HAP-1 (cell line): ENCODE data around the gene USP15.

Source experiments
- DNase-seq, 2 experiments: peaks; one replicate each; pipeline ENCODE4 v3.0.0-alpha.2; 2016 to 2020; ENCODE audit warnings: low spot score in 2 of 2
- H3K27me3 ChIP-seq: fragments of 250-450 bp; sonication (Bioruptor Pico); 2 replicates; pipeline ENCODE4 v1.5.1; 2020; ENCODE audit warnings: low read depth, mild to moderate bottlenecking, moderate library complexity
- H3K36me3 ChIP-seq: fragments of 250-450 bp; sonication (Bioruptor Pico); replicated peaks from 2 replicates; pipeline ENCODE4 v1.5.1; 2020; ENCODE audit warnings: mild to moderate bottlenecking
- H3K4me1 ChIP-seq: fragments of 250-450 bp; sonication (Bioruptor Pico); 2 replicates; pipeline ENCODE4 v1.5.1; 2020; ENCODE audit warnings: mild to moderate bottlenecking
- H3K4me3 ChIP-seq: fragments of 250-450 bp; sonication (Bioruptor Pico); 2 replicates; pipeline ENCODE4 v1.5.1; 2020; ENCODE audit warnings: mild to moderate bottlenecking, moderate library complexity
- H3K9me3 ChIP-seq: fragments of 250-450 bp; sonication (Bioruptor Pico); 2 replicates; pipeline ENCODE4 v1.5.1; 2020; ENCODE audit warnings: mild to moderate bottlenecking, moderate library complexity
- in situ Hi-C: fragments of 300-500 bp; cut with MboI; formaldehyde crosslinking; loops from 3 replicates; pipeline ENCODE4 v1.14.3; 2020; ENCODE audit warnings: low sequenced_read_pairs, inconsistent platforms, mixed read lengths

Gene USP15

GRCh38 chr12:62261876-62262517 lies 1.8 kb downstream of the USP15 start:
- Histone ChIP-seq H3K4me3 (peak overlapping the region; percentile 97), H3K36me3 (peaks cover 4% of the 10 kb centered on the region; the same call in 1 of the 2 replicates), H3K27me3 (no peaks in the 10 kb centered on the region), H3K9me3 (no peaks in the 10 kb centered on the region), H3K4me1 (peaks cover 25% of the 10 kb centered on the region)
- DNase-seq, result no peak
- in situ Hi-C loops, result loop anchor here (25.0 kb wide), 1 partner anchor 525 kb away; no protein-coding TSS in a partner anchor

GRCh38 chr12:62263232-62263631 lies 3.0 kb downstream of the USP15 start:
- Histone ChIP-seq H3K4me1 (peaks cover 32% of the 10 kb centered on the region), H3K36me3 (peaks cover 4% of the 10 kb centered on the region; the same call in 1 of the 2 replicates), H3K4me3 (no peak overlapping the region), H3K27me3 (no peaks in the 10 kb centered on the region), H3K9me3 (no peaks in the 10 kb centered on the region)
- in situ Hi-C loops, result loop anchor here (25.0 kb wide), 1 partner anchor 524 kb away; no protein-coding TSS in a partner anchor
- no peak for DNase-seq

- Histone ChIP-seq H3K9me3 (no peaks in the 10 kb centered on the region), H3K4me1 (peaks cover 32% of the 10 kb centered on the region), H3K36me3 (peaks cover 4% of the 10 kb centered on the region; the same call in 1 of the 2 replicates), H3K27me3 (no peaks in the 10 kb centered on the region), H3K4me3 (no peak overlapping the region)
- in situ Hi-C loops, result loop anchor here (25.0 kb wide), 1 partner anchor 523 kb away; no protein-coding TSS in a partner anchor
- no peak for DNase-seq
These were observed 3.8 kb downstream of the USP15 start for GRCh38 chr12:62263966-62264365.

GRCh38 chr12:62264706-62265105 lies 4.5 kb downstream of the USP15 start:
- H3K9me3 ChIP-seq, result no peaks in the 10 kb centered on the region
- H3K27me3 ChIP-seq, result no peaks in the 10 kb centered on the region
- DNase-seq, result no peak
- H3K4me3 ChIP-seq, result no peak overlapping the region
- H3K36me3 ChIP-seq, result peaks cover 4% of the 10 kb centered on the region; the same call in 1 of the 2 replicates
- in situ Hi-C loops, result loop anchor here (25.0 kb wide), 1 partner anchor 523 kb away; no protein-coding TSS in a partner anchor
- H3K4me1 ChIP-seq, result peaks cover 29% of the 10 kb centered on the region

DNA sequence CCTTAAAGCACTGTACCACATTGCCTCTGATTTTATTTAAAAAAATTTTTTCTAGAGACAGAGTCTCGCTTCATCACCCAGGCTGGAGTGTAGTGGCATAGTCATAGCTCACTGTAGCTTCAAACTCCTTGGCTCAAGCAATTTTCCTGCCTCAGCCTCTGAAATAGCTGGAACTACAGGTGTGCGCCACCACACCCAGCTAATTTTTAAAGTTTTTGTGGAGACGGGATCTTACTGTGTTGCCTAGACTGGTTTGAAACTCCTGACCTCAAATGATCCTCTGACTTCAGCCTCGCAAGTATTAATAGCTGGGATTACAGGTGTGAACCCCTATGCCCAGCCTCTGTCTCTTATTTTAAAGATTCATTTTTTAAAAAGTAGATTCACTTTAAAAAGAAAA lies 5.3 kb downstream of the USP15 start:
- H3K36me3 ChIP-seq, result peaks cover 1% of the 10 kb centered on the region; the same call in 1 of the 2 replicates
- no peaks in the 10 kb centered on the region for H3K27me3 ChIP-seq
- DNase-seq, result no peak
- no peak overlapping the region for H3K4me3 ChIP-seq
- in situ Hi-C loops, result loop anchor here (25.0 kb wide), 1 partner anchor 522 kb away; no protein-coding TSS in a partner anchor
- no peaks in the 10 kb centered on the region for H3K9me3 ChIP-seq
- peaks cover 33% of the 10 kb centered on the region for H3K4me1 ChIP-seq

DNA sequence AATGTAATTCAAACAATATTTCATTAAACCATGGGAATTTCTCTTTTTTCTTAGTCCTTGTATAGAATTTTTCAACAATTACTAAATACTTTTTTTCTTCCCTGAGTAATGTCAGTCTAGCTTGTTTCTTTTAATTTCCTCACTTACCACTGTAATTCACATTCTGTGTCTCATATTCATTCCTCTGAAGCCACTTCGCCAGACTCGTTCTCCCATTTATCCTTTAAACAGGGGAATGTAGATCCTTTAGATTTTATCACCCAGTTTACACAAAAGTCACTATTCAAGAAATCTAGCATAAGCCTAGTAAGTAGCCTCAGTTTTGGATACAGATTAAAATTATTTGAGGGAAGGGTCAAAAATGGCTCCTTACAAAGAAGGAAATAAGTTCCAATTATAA lies 6.8 kb downstream of the USP15 start:
- DNase-seq, result no peak
- in situ Hi-C loops, result loop anchor here (25.0 kb wide), 1 partner anchor 520 kb away; no protein-coding TSS in a partner anchor
- no peaks in the 10 kb centered on the region for H3K9me3 ChIP-seq
- peaks cover 33% of the 10 kb centered on the region for H3K4me1 ChIP-seq
- no peaks in the 10 kb centered on the region for H3K36me3 ChIP-seq
- no peak overlapping the region for H3K4me3 ChIP-seq
- no peaks in the 10 kb centered on the region for H3K27me3 ChIP-seq

GRCh38 chr12:62267480-62267879 lies 7.3 kb downstream of the USP15 start:
- Histone ChIP-seq H3K9me3 (no peaks in the 10 kb centered on the region), H3K27me3 (no peaks in the 10 kb centered on the region), H3K4me1 (peaks cover 29% of the 10 kb centered on the region), H3K4me3 (no peak overlapping the region), H3K36me3 (no peaks in the 10 kb centered on the region)
- in situ Hi-C loops, result loop anchor here (25.0 kb wide), 1 partner anchor 520 kb away; no protein-coding TSS in a partner anchor
- no peak for DNase-seq

- in situ Hi-C loops, result loop anchor here (25.0 kb wide), 1 partner anchor 518 kb away; no protein-coding TSS in a partner anchor
- Histone ChIP-seq H3K36me3 (no peaks in the 10 kb centered on the region), H3K27me3 (no peaks in the 10 kb centered on the region), H3K4me3 (no peak overlapping the region), H3K9me3 (no peaks in the 10 kb centered on the region), H3K4me1 (peaks cover 23% of the 10 kb centered on the region)
- DNase-seq, result no peak
These were observed 8.8 kb downstream of the USP15 start for GRCh38 chr12:62268956-62269355.

DNA sequence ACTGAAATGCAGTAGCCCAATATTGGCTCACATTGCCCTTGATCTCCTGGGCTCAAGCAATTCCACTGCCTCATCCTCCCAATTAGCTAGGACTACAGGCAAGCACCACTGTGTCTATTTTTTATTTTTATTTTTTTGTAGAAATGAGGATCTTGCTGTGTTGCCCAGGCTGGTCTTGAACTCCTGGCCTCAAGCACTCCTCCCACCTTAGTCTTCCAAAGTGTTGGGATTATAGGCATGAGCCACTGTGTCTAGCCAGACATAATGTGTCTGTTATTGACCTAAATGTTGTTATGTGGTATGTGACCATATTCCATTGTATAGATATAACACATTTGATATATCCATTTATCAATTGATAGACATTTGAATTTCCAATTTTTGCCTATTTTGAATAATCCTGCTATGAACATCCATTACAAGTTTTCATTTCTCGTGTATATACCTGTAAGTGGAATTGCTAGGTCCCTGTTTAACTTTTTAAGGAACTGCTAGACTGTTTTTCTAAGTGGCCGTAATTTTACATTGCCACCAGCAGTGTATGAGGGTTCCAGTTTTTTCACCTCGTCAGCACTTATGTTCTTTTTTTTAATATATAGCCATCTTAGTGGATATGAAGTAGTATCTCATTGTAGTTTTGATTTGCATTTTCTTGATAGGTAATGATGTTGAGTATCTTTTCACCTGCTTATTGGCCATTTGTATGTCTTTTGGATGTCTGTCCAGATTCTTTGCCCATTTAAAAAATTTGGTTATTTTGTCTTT lies 9.4 kb downstream of the USP15 start:
- in situ Hi-C loops, result loop anchor here (25.0 kb wide), 1 partner anchor 518 kb away; no protein-coding TSS in a partner anchor
- Histone ChIP-seq H3K4me1 (peaks cover 23% of the 10 kb centered on the region), H3K9me3 (no peaks in the 10 kb centered on the region), H3K36me3 (no peaks in the 10 kb centered on the region), H3K27me3 (no peaks in the 10 kb centered on the region), H3K4me3 (no peak overlapping the region)
- DNase-seq, result no peak

DNA sequence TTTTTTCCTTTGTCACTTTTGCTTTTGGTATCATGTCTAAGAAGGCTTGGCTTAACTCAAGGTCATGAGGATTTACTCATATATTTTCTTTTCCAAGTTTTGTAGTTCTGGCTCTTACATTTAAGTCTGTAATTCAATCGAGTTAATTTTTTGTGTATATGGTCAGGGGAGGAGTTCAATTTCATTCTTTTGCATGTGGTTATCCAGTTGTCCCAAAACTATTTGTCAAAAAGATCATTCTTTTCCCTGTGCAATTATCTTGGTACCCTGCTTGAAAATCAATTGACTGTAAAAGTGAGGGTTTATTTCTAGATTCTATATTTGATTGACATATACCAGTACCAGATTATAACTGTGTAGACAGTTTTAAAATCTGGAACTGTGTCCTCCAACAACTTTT lies 10.2 kb downstream of the USP15 start:
- H3K36me3 ChIP-seq, result no peaks in the 10 kb centered on the region
- in situ Hi-C loops, result loop anchor here (25.0 kb wide), 1 partner anchor 517 kb away; no protein-coding TSS in a partner anchor

DNA sequence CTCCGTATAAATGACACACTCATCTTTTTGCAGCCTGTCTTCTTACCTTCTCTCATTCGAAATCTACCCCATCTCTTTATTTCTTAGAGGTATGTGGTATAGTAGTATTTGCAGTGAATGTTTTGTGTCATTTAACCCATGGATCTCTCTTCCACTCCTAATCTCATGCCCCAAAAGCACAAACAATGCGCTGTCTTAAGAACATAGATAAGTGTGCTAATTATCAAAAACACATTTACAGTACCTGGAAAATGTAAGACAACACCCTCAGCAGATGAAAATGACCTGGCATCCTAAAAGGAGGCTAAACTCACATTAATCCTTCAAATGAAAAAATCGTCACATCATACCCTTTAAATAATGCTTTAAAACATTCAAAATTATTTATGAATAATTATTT lies 10.7 kb downstream of the USP15 start:
- no peaks in the 10 kb centered on the region for H3K27me3 ChIP-seq
- DNase-seq, result no peak
- no peaks in the 10 kb centered on the region for H3K9me3 ChIP-seq
- H3K4me1 ChIP-seq, result peaks cover 23% of the 10 kb centered on the region
- in situ Hi-C loops, result loop anchor here (25.0 kb wide), 1 partner anchor 516 kb away; no protein-coding TSS in a partner anchor
- H3K36me3 ChIP-seq, result no peaks in the 10 kb centered on the region
- H3K4me3 ChIP-seq, result no peak overlapping the region

More for the DNA sequence above, 10.2 kb downstream of the USP15 start:
- DNase-seq, result no peak
- no peak overlapping the region for H3K4me3 ChIP-seq
- H3K9me3 ChIP-seq, result no peaks in the 10 kb centered on the region
- peaks cover 23% of the 10 kb centered on the region for H3K4me1 ChIP-seq
- H3K27me3 ChIP-seq, result no peaks in the 10 kb centered on the region

GRCh38 chr12:62272936-62273552 lies 12.8 kb downstream of the USP15 start:
- no peaks in the 10 kb centered on the region for H3K9me3 ChIP-seq
- no peaks in the 10 kb centered on the region for H3K27me3 ChIP-seq
- no peak for DNase-seq
- in situ Hi-C loops, result loop anchor here (25.0 kb wide), 1 partner anchor 514 kb away; no protein-coding TSS in a partner anchor
- peaks cover 5% of the 10 kb centered on the region for H3K4me1 ChIP-seq
- H3K4me3 ChIP-seq, result no peak overlapping the region
- H3K36me3 ChIP-seq, result no peaks in the 10 kb centered on the region

GRCh38 chr12:62273724-62274380 lies 13.6 kb downstream of the USP15 start:
- Histone ChIP-seq H3K4me1 (peaks cover 5% of the 10 kb centered on the region), H3K9me3 (no peaks in the 10 kb centered on the region), H3K36me3 (no peaks in the 10 kb centered on the region), H3K4me3 (no peak overlapping the region), H3K27me3 (no peaks in the 10 kb centered on the region)
- in situ Hi-C loops, result loop anchor here (25.0 kb wide), 1 partner anchor 513 kb away; no protein-coding TSS in a partner anchor
- no peak for DNase-seq
